ENCODE measurements around the gene RELN.

The RELN gene

GRCh38 chr7:103437623-103438022, 551.8 kb downstream of the RELN start:
- H3K36me3 ChIP-seq (replicated peaks), result no peaks in the 10 kb centered on the region
- no peak overlapping the region for H3K4me3 ChIP-seq (ENCODE audit: low read depth, low read length)
- DNase-seq, result no peak
- TF ChIP-seq, protein P1, sequence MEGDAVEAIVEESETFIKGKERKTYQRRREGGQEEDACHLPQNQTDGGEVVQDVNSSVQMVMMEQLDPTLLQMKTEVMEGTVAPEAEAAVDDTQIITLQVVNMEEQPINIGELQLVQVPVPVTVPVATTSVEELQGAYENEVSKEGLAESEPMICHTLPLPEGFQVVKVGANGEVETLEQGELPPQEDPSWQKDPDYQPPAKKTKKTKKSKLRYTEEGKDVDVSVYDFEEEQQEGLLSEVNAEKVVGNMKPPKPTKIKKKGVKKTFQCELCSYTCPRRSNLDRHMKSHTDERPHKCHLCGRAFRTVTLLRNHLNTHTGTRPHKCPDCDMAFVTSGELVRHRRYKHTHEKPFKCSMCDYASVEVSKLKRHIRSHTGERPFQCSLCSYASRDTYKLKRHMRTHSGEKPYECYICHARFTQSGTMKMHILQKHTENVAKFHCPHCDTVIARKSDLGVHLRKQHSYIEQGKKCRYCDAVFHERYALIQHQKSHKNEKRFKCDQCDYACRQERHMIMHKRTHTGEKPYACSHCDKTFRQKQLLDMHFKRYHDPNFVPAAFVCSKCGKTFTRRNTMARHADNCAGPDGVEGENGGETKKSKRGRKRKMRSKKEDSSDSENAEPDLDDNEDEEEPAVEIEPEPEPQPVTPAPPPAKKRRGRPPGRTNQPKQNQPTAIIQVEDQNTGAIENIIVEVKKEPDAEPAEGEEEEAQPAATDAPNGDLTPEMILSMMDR (IDR thresholded peaks at IDR 0.05; ENCODE audit: low read depth, low read length, missing control alignments), result no peak
- peaks cover under 1% of the 10 kb centered on the region for H3K27me3 ChIP-seq (replicated peaks)
- in situ Hi-C loops (cut with HindIII; ENCODE audit: low pct_ligation_motif_present, low sequenced_read_pairs), result no loop called here
- no peak overlapping the region for H3K27ac ChIP-seq

DNA sequence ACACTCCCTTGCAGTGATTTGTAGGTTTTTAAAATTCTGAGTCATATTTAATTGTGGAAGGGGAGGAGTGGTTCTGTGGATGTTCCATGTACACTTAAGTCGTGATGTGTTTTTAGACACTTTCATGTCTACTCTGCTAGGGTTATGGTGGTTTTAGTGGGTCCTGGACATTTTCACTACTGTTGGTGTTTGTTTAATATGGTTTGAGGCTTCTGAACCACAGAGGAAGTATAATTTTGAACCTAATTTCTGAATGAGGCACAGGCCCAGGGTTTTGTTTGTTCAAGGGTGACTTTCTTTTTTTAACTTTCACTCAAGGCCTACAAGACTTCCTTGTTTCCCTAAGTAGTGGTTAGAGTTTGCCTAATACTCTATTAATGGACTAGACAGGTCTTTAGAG, 556.7 kb downstream of the RELN start:
- Histone ChIP-seq H3K27ac (no peak overlapping the region), H3K4me3 (ENCODE audit: low read depth, low read length) (no peak overlapping the region), H3K27me3 (replicated peaks) (no peaks in the 10 kb centered on the region), H3K36me3 (replicated peaks) (no peaks in the 10 kb centered on the region)
- in situ Hi-C loops (cut with HindIII; ENCODE audit: low pct_ligation_motif_present, low sequenced_read_pairs), result no loop called here
- TF ChIP-seq, protein P1 (IDR thresholded peaks at IDR 0.05; ENCODE audit: low read depth, low read length, missing control alignments), result no peak
- DNase-seq, result no peak

DNA sequence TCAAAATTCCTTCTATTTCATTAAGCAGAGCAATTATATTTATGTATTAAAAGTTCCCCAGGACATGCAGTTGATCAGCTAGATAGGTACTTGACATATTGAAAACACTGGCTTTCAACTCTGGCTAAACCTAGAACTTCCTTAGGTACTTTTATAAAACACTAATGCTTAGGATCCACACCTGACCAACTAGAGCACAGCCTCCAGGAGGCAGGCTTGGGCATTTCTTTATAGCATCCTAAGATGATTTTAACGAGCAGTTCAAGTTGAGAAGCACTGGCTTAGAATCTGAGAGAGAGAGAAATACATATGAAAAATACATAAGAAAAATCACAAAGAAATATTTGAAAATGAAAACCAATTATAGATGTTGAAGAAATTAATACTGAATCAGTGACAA, 564.3 kb downstream of the RELN start:
- DNase-seq, result no peak
- H3K4me3 ChIP-seq (ENCODE audit: low read depth, low read length), result no peak overlapping the region
- TF ChIP-seq, protein P1 (IDR thresholded peaks at IDR 0.05; ENCODE audit: low read depth, low read length, missing control alignments), result no peak
- H3K36me3 ChIP-seq (replicated peaks), result no peaks in the 10 kb centered on the region
- H3K27ac ChIP-seq, result no peak overlapping the region
- no peaks in the 10 kb centered on the region for H3K27me3 ChIP-seq (replicated peaks)
- in situ Hi-C loops (cut with HindIII; ENCODE audit: low pct_ligation_motif_present, low sequenced_read_pairs), result no loop called here

- no peak overlapping the region for H3K4me3 ChIP-seq (ENCODE audit: low read depth, low read length)
- in situ Hi-C loops (cut with HindIII; ENCODE audit: low pct_ligation_motif_present, low sequenced_read_pairs), result no loop called here
- DNase-seq, result no peak
- H3K27me3 ChIP-seq (replicated peaks), result no peaks in the 10 kb centered on the region
- TF ChIP-seq, protein P1 (IDR thresholded peaks at IDR 0.05; ENCODE audit: low read depth, low read length, missing control alignments), result no peak
- H3K36me3 ChIP-seq (replicated peaks), result no peaks in the 10 kb centered on the region
- H3K27ac ChIP-seq, result no peak overlapping the region
These were observed 565.8 kb downstream of the RELN start for GRCh38 chr7:103423467-103424179.
